Panc1 (cell line): Measurements from ENCODE around the gene RPP14. TPM values are rescaled to one million over a fixed set of nuclear protein-coding genes. Genes with fewer than 3 reads are reported as not detected.
A peak's percentile ranks its signal among the peaks of the same experiment; 100 is the strongest.

ENCODE experiments used
- ATAC-seq: fragments of 200-7000 bp; cut with Tn5 transposase; 2 replicates; pipeline ENCODE4 v1.9.1; 2020; ENCODE audit warnings: mild to moderate bottlenecking, moderate library complexity
- BruUV-seq: library from RNA; stranded (reverse); fragments of 400-500 nt; replicated peaks from 2 replicates; lab custom pipeline; 2021; lab: Mats Ljungman, UMichigan
- CTCF ChIA-PET: fragments of 300-600 bp; sonication (Branson Sonifier 250); formaldehyde crosslinking; loops from one replicate; lab custom pipeline; 2022; ENCODE audit warnings: antibody characterized with exemption; lab: Charles Lee
- POLR2A ChIA-PET: fragments of 300-600 bp; sonication (Branson Sonifier 250); formaldehyde crosslinking; loops from one replicate; lab custom pipeline; 2022; ENCODE audit warnings: antibody characterized with exemption; lab: Charles Lee
- DNase-seq: peaks from one replicate; pipeline ENCODE4 v3.0.0-alpha.2; 2010; ENCODE audit warnings: low read depth, low spot score
- H3K27ac ChIP-seq: 2 replicates; pipeline ENCODE4 v1.5.1; 2011; ENCODE audit warnings: mild to moderate bottlenecking, low read length, inconsistent platforms
- H3K27me3 ChIP-seq: fragments of 200-500 bp; sonication (Bioruptor generic); 2 replicates; pipeline ENCODE4 v1.6.0; 2014; ENCODE audit warnings: low read length, inconsistent platforms; ENCODE audit not compliant: control insufficient read depth, insufficient read depth
- H3K36me3 ChIP-seq: fragments of 200-500 bp; sonication (Bioruptor generic); 2 replicates; pipeline ENCODE4 v1.5.1; 2014; ENCODE audit warnings: inconsistent platforms, mild to moderate bottlenecking, low read length, moderate library complexity; ENCODE audit not compliant: control insufficient read depth, insufficient read depth
- H3K4me1 ChIP-seq: 2 replicates; pipeline ENCODE4 v1.5.1; 2011; ENCODE audit warnings: inconsistent platforms, mild to moderate bottlenecking, low read length, moderate library complexity; ENCODE audit not compliant: control insufficient read depth, insufficient read depth
- H3K4me3 ChIP-seq, 2 experiments: 2 replicates each; pipeline ENCODE4 v1.5.1; 2011 to 2012; ENCODE audit warnings: low read depth in 2 of 2, low read length in 2 of 2, mild to moderate bottlenecking in 2 of 2, inconsistent platforms in 1 of 2, moderate library complexity in 1 of 2
- H3K9me3 ChIP-seq: fragments of 200-500 bp; sonication (Bioruptor generic); 2 replicates; pipeline ENCODE4 v1.5.1; 2014; ENCODE audit warnings: low read depth, mild to moderate bottlenecking, inconsistent platforms, low read length, moderate library complexity; ENCODE audit not compliant: control insufficient read depth, insufficient read depth
- POLR2AphosphoS5 ChIP-seq: IDR thresholded peaks from 2 replicates; pipeline ENCODE4 v1.6.1; 2012; ENCODE audit warnings: mild to moderate bottlenecking, low read depth, low read length, moderate library complexity
- SIN3A ChIP-seq: IDR thresholded peaks from 2 replicates; pipeline ENCODE4 v1.6.1; 2012; ENCODE audit warnings: low read depth, mild to moderate bottlenecking, low read length, moderate library complexity, borderline replicate concordance; ENCODE audit not compliant: insufficient read depth
- TCF7L2 ChIP-seq: IDR thresholded peaks from 2 replicates; pipeline ENCODE4 v1.6.1; 2011; ENCODE audit warnings: mild to moderate bottlenecking, low read depth, low read length, inconsistent platforms
- in situ Hi-C: cut with HindIII; loops from 2 replicates; pipeline ENCODE4 v1.10.0; 2016; ENCODE audit warnings: low sequenced_read_pairs, low pct_unique_long_range_greater_than_20kb
- intact Hi-C: fragments of 100-400 bp; cut with micrococcal nuclease; formaldehyde crosslinking; loops from one replicate; pipeline ENCODE4 v1.10.0; 2022; ENCODE audit not compliant: unreplicated experiment
- total RNA-seq: library from RNA; stranded (reverse); gene quantifications from one replicate; pipeline ENCODE4 v1.2.1, GENCODE V29; 2021; ENCODE audit not compliant: unreplicated experiment
- TF ChIP-seq, protein P1 (sequence below), 2 experiments: IDR thresholded peaks; 2 replicates each; pipeline ENCODE4 v1.6.1; 2011 to 2012; ENCODE audit warnings: low read depth in 2 of 2, control low read depth in 1 of 2, low read length in 1 of 2, mild to moderate bottlenecking in 1 of 2, moderate library complexity in 1 of 2; ENCODE audit not compliant: insufficient read depth in 1 of 2
- TF ChIP-seq, protein P2 (sequence below): fragments of 450-650 bp; IDR thresholded peaks from 2 replicates; pipeline ENCODE4 v1.5.1; 2017; ENCODE audit warnings: mild to moderate bottlenecking

The RPP14 gene
- total RNA-seq, 1 experiment from 2014 or later = 16.4 TPM

GRCh38 chr3:58270485-58270884 lies 35.6 kb upstream of the RPP14 start:
- in situ Hi-C loops (no loop called here), intact Hi-C loops (no loop called here)
- Histone ChIP-seq H3K4me3 (no peak overlapping the region), H3K4me1 (no peaks in the 10 kb centered on the region; the same call in 1 of the 2 replicates), H3K27ac (no peak overlapping the region), H3K27me3 (no peaks in the 10 kb centered on the region), H3K9me3 (no peaks in the 10 kb centered on the region), H3K36me3 (peaks cover 4% of the 10 kb centered on the region)
- no TSS peak for BruUV-seq
- ChIA-PET POLR2A (no interaction called here), CTCF (no interaction called here)
- TF ChIP-seq, protein P1, sequence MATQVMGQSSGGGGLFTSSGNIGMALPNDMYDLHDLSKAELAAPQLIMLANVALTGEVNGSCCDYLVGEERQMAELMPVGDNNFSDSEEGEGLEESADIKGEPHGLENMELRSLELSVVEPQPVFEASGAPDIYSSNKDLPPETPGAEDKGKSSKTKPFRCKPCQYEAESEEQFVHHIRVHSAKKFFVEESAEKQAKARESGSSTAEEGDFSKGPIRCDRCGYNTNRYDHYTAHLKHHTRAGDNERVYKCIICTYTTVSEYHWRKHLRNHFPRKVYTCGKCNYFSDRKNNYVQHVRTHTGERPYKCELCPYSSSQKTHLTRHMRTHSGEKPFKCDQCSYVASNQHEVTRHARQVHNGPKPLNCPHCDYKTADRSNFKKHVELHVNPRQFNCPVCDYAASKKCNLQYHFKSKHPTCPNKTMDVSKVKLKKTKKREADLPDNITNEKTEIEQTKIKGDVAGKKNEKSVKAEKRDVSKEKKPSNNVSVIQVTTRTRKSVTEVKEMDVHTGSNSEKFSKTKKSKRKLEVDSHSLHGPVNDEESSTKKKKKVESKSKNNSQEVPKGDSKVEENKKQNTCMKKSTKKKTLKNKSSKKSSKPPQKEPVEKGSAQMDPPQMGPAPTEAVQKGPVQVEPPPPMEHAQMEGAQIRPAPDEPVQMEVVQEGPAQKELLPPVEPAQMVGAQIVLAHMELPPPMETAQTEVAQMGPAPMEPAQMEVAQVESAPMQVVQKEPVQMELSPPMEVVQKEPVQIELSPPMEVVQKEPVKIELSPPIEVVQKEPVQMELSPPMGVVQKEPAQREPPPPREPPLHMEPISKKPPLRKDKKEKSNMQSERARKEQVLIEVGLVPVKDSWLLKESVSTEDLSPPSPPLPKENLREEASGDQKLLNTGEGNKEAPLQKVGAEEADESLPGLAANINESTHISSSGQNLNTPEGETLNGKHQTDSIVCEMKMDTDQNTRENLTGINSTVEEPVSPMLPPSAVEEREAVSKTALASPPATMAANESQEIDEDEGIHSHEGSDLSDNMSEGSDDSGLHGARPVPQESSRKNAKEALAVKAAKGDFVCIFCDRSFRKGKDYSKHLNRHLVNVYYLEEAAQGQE (IDR thresholded peaks at IDR 0.05; ENCODE audit: insufficient read depth in 1 of 2, low read depth in 2 of 2, low read length in 1 of 2) = no peak
- TF ChIP-seq POLR2AphosphoS5 = no peak
- no peak for TF ChIP-seq SIN3A
- TF ChIP-seq, protein P2, sequence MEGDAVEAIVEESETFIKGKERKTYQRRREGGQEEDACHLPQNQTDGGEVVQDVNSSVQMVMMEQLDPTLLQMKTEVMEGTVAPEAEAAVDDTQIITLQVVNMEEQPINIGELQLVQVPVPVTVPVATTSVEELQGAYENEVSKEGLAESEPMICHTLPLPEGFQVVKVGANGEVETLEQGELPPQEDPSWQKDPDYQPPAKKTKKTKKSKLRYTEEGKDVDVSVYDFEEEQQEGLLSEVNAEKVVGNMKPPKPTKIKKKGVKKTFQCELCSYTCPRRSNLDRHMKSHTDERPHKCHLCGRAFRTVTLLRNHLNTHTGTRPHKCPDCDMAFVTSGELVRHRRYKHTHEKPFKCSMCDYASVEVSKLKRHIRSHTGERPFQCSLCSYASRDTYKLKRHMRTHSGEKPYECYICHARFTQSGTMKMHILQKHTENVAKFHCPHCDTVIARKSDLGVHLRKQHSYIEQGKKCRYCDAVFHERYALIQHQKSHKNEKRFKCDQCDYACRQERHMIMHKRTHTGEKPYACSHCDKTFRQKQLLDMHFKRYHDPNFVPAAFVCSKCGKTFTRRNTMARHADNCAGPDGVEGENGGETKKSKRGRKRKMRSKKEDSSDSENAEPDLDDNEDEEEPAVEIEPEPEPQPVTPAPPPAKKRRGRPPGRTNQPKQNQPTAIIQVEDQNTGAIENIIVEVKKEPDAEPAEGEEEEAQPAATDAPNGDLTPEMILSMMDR = no peak
- TF ChIP-seq TCF7L2 = no peak
- DNase-seq (no peak), ATAC-seq (no peak)

- Histone ChIP-seq H3K9me3 (no peaks in the 10 kb centered on the region), H3K4me1 (no peaks in the 10 kb centered on the region; the same call in 1 of the 2 replicates), H3K36me3 (peaks cover 4% of the 10 kb centered on the region), H3K27me3 (no peaks in the 10 kb centered on the region), H3K27ac (no peak overlapping the region), H3K4me3 (no peak overlapping the region)
- no TSS peak for BruUV-seq
- POLR2A ChIA-PET = no interaction called here
- peak; percentile 84 for ATAC-seq
- TF ChIP-seq, protein P2 = no peak
- TF ChIP-seq SIN3A (no peak), POLR2AphosphoS5 (no peak), TCF7L2 (no peak)
- TF ChIP-seq, protein P1 (IDR thresholded peaks at IDR 0.05; ENCODE audit: insufficient read depth in 1 of 2, low read depth in 2 of 2, low read length in 1 of 2) = no peak
- CTCF ChIA-PET = no interaction called here
- peak; percentile 30 for DNase-seq
- intact Hi-C loops = no loop called here
- in situ Hi-C loops = no loop called here
Measured at GRCh38 chr3:58271901-58272501, 34.0 kb upstream of the RPP14 start.
